Lung (tissue), 12 donors: ENCODE results near the gene IARS2. TPM values are rescaled to one million over a fixed set of nuclear protein-coding genes. Genes with fewer than 3 reads are reported as not detected.
"Not testable (repeated sequence)": the region's sequence is repeated elsewhere in the genome, so short reads cannot be mapped to it uniquely, and the experiment has no call there.

Source experiments
- ATAC-seq: fragments of 200-7000 bp; cut with Tn5 transposase; one replicate; pipeline ENCODE4 v1.9.1; 2020; ENCODE audit warnings: moderate number of reproducible peaks; ENCODE audit not compliant: insufficient read depth, low FRiP score
- DNase-seq, 3 donors: peaks; one replicate each; pipeline ENCODE4 v3.0.0-alpha.2; 2013 to 2017
- H3K27ac ChIP-seq, 2 donors: one replicate each; pipeline ENCODE4 v1.5.1; 2013; ENCODE audit warnings: mild to moderate bottlenecking in 2 of 2, moderate library complexity in 2 of 2, control low read depth in 1 of 2, inconsistent platforms in 1 of 2, low read depth in 1 of 2, low read length in 1 of 2
- H3K27me3 ChIP-seq, 3 donors: one replicate each; pipeline ENCODE4 v1.5.1; 2013; ENCODE audit warnings: low read length in 2 of 3; ENCODE audit not compliant: control insufficient read depth in 3 of 3, insufficient read depth in 3 of 3
- H3K36me3 ChIP-seq, 4 donors: one replicate each; pipeline ENCODE4 v1.5.1; 2013; ENCODE audit warnings: low read length in 4 of 4, mild to moderate bottlenecking in 1 of 4, moderate library complexity in 1 of 4; ENCODE audit not compliant: control insufficient read depth in 4 of 4, insufficient read depth in 4 of 4
- H3K4me1 ChIP-seq, 5 donors: one replicate each; pipeline ENCODE4 v1.5.1; 2013; ENCODE audit warnings: low read length in 5 of 5, mild to moderate bottlenecking in 2 of 5, moderate library complexity in 1 of 5; ENCODE audit not compliant: control insufficient read depth in 5 of 5, insufficient read depth in 5 of 5
- H3K4me3 ChIP-seq: one replicate; pipeline ENCODE4 v1.5.1; 2013; ENCODE audit warnings: mild to moderate bottlenecking, control low read depth, moderate library complexity
- H3K9ac ChIP-seq, 2 donors: one replicate each; pipeline ENCODE4 v1.5.1; 2013; ENCODE audit warnings: low read length in 2 of 2, control low read depth in 1 of 2; ENCODE audit not compliant: insufficient read depth in 1 of 2
- H3K9me3 ChIP-seq, 4 donors: one replicate each; pipeline ENCODE4 v1.5.1; 2013; ENCODE audit warnings: low read length in 3 of 4, mild to moderate bottlenecking in 1 of 4, moderate library complexity in 1 of 4; ENCODE audit not compliant: control insufficient read depth in 4 of 4, insufficient read depth in 3 of 4
- CTCF ChIP-seq: IDR thresholded peaks from 2 replicates; pipeline ENCODE4 v1.5.1; 2012; ENCODE audit warnings: mild to moderate bottlenecking; ENCODE audit errors: control extremely low read depth, extremely low read depth
- whole genome bisulfite sequencing, 2 donors: extraction: QIAGEN DNeasy Blood & Tissue Kit; methylation state at CpG; one replicate each; pipeline ENCODE4 v1.1.7; 2013; 5-methylcytosine and 5-hydroxymethylcytosine counted together
- polyA plus RNA-seq, 2 donors: library from polyadenylated mRNA; stranded (reverse); fragments of 200-250 nt; gene quantifications; one replicate each; pipeline ENCODE4 v1.2.1, GENCODE V29; 2013
- total RNA-seq, 2 donors: library from RNA; depleted of rRNA in 1 of 2; stranded (reverse); fragments of >200 nt in 1 of 2; gene quantifications; one replicate each; pipeline ENCODE4 v1.2.1, GENCODE V29; 2014 to 2021
- donor health status: control.
- donor health status: control.
- donor health status: Bipolar disorder and iron deficiency.
- donor health status: healthy.
- donor health status: DM: yes; HTN: yes; CAD: no.

IARS2 gene
- total and polyA plus RNA-seq, 4 donors: 20.5 to 75.7 (median 48.2) TPM

- 98 to 99% methylated on average over 4 of the region's 4 CpGs for WGBS, 2 donors
These were observed 72.9 kb downstream of the IARS2 start for GRCh38 chr1:220166853-220167252.

GRCh38 chr1:220169887-220170286 lies 76.0 kb downstream of the IARS2 start:
- not testable (repeated sequence) for H3K4me3 ChIP-seq, H3K27me3 ChIP-seq, H3K4me1 ChIP-seq, H3K9me3 ChIP-seq, ATAC-seq, H3K27ac ChIP-seq, DNase-seq, H3K9ac ChIP-seq
- peaks cover 14 to 40% (median 26%) of the 10 kb centered on the region in 4 donors for H3K36me3 ChIP-seq
- 97 to 98% methylated on average over 4 of the region's 4 CpGs for WGBS, 2 donors

More at GRCh38 chr1:220166853-220167252, 72.9 kb downstream of the IARS2 start:
- ATAC-seq (no peak), DNase-seq (no peak)
- no peak overlapping the region for H3K9ac ChIP-seq
- peaks cover 14 to 36% (median 24%) of the 10 kb centered on the region in 4 donors for H3K36me3 ChIP-seq
- no peaks in the 10 kb centered on the region for H3K27me3 ChIP-seq
- TF ChIP-seq CTCF: no peak
- no peak overlapping the region for H3K4me3 ChIP-seq
- H3K27ac ChIP-seq: no peak overlapping the region
- no peaks in the 10 kb centered on the region for H3K9me3 ChIP-seq
- H3K4me1 ChIP-seq: no peaks in the 10 kb centered on the region

DNA sequence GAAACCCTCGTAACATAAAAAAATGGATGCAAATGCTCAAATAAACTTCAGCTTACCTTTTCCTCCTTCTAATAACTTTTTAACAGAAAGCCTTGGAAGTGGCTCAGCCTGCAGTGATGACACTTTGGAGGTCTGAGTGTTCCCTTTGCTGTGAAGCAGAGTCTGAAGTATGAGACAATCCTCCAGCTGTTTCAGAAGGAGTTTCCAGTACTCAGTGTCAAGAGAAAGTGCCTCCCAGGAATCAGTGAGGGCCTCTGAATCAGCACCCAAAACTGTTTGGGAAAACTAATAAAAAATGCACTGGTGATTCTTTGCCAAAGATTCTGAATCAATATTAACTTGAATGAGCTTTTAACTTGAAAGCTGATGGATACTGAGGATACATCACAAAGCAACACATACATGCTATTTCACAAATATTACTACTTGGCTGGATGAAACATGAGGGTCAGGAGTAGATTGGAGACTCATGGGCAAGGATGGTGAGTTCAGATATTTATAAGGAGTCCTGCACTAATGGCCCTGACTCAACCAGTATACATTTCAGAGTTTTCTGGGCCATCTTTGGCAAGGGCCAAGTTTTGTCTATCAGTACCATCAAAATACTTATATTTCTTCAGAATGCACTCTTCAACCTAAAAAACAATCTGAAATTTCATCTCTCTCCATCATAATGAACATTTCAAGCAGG lies 77.0 kb downstream of the IARS2 start:
- TF ChIP-seq CTCF: no peak
- Histone ChIP-seq H3K36me3 (peaks cover 14 to 40% (median 24%) of the 10 kb centered on the region in 4 donors), H3K27me3 (no peaks in the 10 kb centered on the region), H3K4me1 (no peaks in the 10 kb centered on the region), H3K4me3 (no peak overlapping the region), H3K9ac (no peak overlapping the region), H3K27ac (no peak overlapping the region), H3K9me3 (no peaks in the 10 kb centered on the region)
- 96 to 100% methylated on average over 1 of the region's 1 CpG for WGBS, 2 donors
- no peak for ATAC-seq
- no peak for DNase-seq

DNA sequence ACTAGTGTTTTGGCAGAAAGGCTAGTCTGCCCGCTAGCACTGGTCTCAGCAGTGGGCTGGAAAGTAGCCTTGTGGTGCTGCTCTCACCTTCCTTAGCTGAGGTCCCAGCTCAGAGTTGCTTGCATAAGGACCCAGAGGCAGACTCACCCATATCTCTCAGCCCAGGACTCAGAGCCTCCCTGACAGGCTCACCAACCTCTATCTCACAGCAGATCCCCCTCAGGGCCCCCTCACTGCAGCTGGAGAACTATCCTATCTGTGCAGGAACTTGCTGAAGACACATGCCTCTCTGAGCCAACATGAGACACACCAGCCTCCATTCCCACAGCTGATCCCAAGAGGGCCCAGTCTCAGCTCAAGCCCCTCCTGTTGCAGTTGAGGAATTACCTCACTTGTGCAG lies 82.6 kb downstream of the IARS2 start:
- ATAC-seq (no peak), DNase-seq (no peak)
- H3K27me3 ChIP-seq: no peaks in the 10 kb centered on the region
- H3K27ac ChIP-seq: no peak overlapping the region
- no peak overlapping the region for H3K9ac ChIP-seq
- peaks cover 0 to 4% (median 0%) of the 10 kb centered on the region in 5 donors for H3K4me1 ChIP-seq
- H3K9me3 ChIP-seq: peaks cover 0 to 2% (median 0%) of the 10 kb centered on the region in 4 donors
- TF ChIP-seq CTCF: no peak
- H3K36me3 ChIP-seq: peaks cover 11 to 29% (median 17%) of the 10 kb centered on the region in 4 donors
- H3K4me3 ChIP-seq: no peak overlapping the region
- WGBS, 2 donors: 96 to 100% methylated on average over 1 of the region's 1 CpG
